ENCODE results near the gene CLMP. TPM values are rescaled to one million over a fixed set of nuclear protein-coding genes. Genes with fewer than 3 reads are reported as not detected.

Gene CLMP
- total and polyA plus RNA-seq, 4 experiments from 2014 or later: 0.41 to 0.97 (median 0.53) TPM

DNA sequence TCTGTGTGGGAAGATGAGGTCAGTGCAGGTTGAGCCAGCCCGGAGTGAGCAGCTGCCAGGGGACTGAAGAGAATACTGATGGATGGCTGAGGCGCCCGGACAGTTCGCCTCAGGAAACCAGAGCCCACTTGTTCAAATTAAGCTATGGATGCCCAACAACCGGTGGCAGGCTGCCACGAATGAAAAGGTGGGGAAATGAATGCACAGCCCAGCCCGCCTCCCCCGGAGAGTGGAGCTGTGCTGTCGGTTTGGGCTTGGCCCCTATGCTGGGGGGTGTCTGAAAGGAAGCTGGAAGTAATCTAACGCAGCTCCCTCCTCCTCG lies 155.0 kb downstream of the CLMP start:
- intact Hi-C loops (cut with micrococcal nuclease): no loop called here
- Histone ChIP-seq H3K4me1 (ENCODE audit: insufficient read depth, low read length) (no peaks in the 10 kb centered on the region), H3K27me3 (ENCODE audit: insufficient read depth, low read length) (no peaks in the 10 kb centered on the region), H3K27ac (ENCODE audit: low read depth, low read length) (no peak overlapping the region), H3K36me3 (ENCODE audit: insufficient read depth, low read length) (no peaks in the 10 kb centered on the region), H3K4me3 (ENCODE audit: low read length in 2 of 2) (no peak overlapping the region), H3K9me3 (ENCODE audit: control insufficient read depth in 1 of 2, low read length in 2 of 2) (no peaks in the 10 kb centered on the region)
- no peak overlapping the region for H3K27ac Mint-ChIP-seq
- DNase-seq: no peak
- H3K36me3 Mint-ChIP-seq: no peaks in the 10 kb centered on the region
- no peaks in the 10 kb centered on the region for H3K4me1 Mint-ChIP-seq
- CTCF ChIA-PET (ENCODE audit: partially characterized antibody): interaction anchor here (1.5 to 1.9 kb wide), 2 partner anchors 10 to 176 kb away, joined by 4 to 6 read pairs; no protein-coding TSS in a partner anchor
- no peak overlapping the region for H3K4me3 Mint-ChIP-seq
- H3K9me3 Mint-ChIP-seq: no peaks in the 10 kb centered on the region
- POLR2A ChIA-PET (ENCODE audit: partially characterized antibody): no interaction called here
- H3K27me3 Mint-ChIP-seq: peaks cover 0 to 3% of the 10 kb centered on the region in 2 donors

- ChIA-PET CTCF (ENCODE audit: partially characterized antibody) (interaction anchor here (1.0 to 4.6 kb wide), 4 partner anchors 9 to 209 kb away, joined by 3 to 31 read pairs (median 14); no protein-coding TSS in a partner anchor), POLR2A (ENCODE audit: partially characterized antibody) (no interaction called here)
Observed at GRCh38 chr11:123035831-123036230, 159.2 kb downstream of the CLMP start.

GRCh38 chr11:123034597-123034996 lies 160.5 kb downstream of the CLMP start:
- Mint-ChIP-seq H3K36me3 (no peaks in the 10 kb centered on the region), H3K27ac (no peak overlapping the region), H3K4me3 (no peak overlapping the region), H3K9me3 (no peaks in the 10 kb centered on the region), H3K4me1 (peaks cover 0 to 2% (median 0%) of the 10 kb centered on the region in 4 donors), H3K27me3 (peaks cover 2 to 3% of the 10 kb centered on the region in 2 donors)
- Histone ChIP-seq H3K4me1 (ENCODE audit: insufficient read depth, low read length) (no peaks in the 10 kb centered on the region), H3K9me3 (ENCODE audit: control insufficient read depth in 1 of 2, low read length in 2 of 2) (no peaks in the 10 kb centered on the region), H3K27me3 (ENCODE audit: insufficient read depth, low read length) (no peaks in the 10 kb centered on the region), H3K36me3 (ENCODE audit: insufficient read depth, low read length) (no peaks in the 10 kb centered on the region), H3K4me3 (ENCODE audit: low read length in 2 of 2) (no peak overlapping the region), H3K27ac (ENCODE audit: low read depth, low read length) (no peak overlapping the region)
- DNase-seq: no peak
- ChIA-PET POLR2A (ENCODE audit: partially characterized antibody) (no interaction called here), CTCF (ENCODE audit: partially characterized antibody) (interaction anchor here (0.8 to 4.6 kb wide), 10 partner anchors 8 to 212 kb away, joined by 3 to 31 read pairs (median 4); no protein-coding TSS in a partner anchor)
- intact Hi-C loops (cut with micrococcal nuclease): no loop called here

More at GRCh38 chr11:123035831-123036230, 159.2 kb downstream of the CLMP start:
- H3K27me3 Mint-ChIP-seq: peaks cover 0 to 3% of the 10 kb centered on the region in 2 donors
- H3K4me3 Mint-ChIP-seq: no peak overlapping the region
- H3K27ac Mint-ChIP-seq: no peak overlapping the region
- intact Hi-C loops (cut with micrococcal nuclease): no loop called here
- no peaks in the 10 kb centered on the region for H3K36me3 Mint-ChIP-seq
- Histone ChIP-seq H3K4me3 (ENCODE audit: low read length in 2 of 2) (no peak overlapping the region), H3K27me3 (ENCODE audit: insufficient read depth, low read length) (no peaks in the 10 kb centered on the region), H3K36me3 (ENCODE audit: insufficient read depth, low read length) (no peaks in the 10 kb centered on the region), H3K27ac (ENCODE audit: low read depth, low read length) (no peak overlapping the region), H3K4me1 (ENCODE audit: insufficient read depth, low read length) (no peaks in the 10 kb centered on the region), H3K9me3 (ENCODE audit: control insufficient read depth in 1 of 2, low read length in 2 of 2) (no peaks in the 10 kb centered on the region)
- no peak for DNase-seq
- no peaks in the 10 kb centered on the region for H3K9me3 Mint-ChIP-seq
- peaks cover 0 to 2% (median 0%) of the 10 kb centered on the region in 4 donors for H3K4me1 Mint-ChIP-seq

GRCh38 chr11:123033895-123034294 lies 161.2 kb downstream of the CLMP start:
- Histone ChIP-seq H3K4me3 (ENCODE audit: low read length in 2 of 2) (no peak overlapping the region), H3K9me3 (ENCODE audit: control insufficient read depth in 1 of 2, low read length in 2 of 2) (no peaks in the 10 kb centered on the region), H3K27me3 (ENCODE audit: insufficient read depth, low read length) (no peaks in the 10 kb centered on the region), H3K36me3 (ENCODE audit: insufficient read depth, low read length) (no peaks in the 10 kb centered on the region), H3K4me1 (ENCODE audit: insufficient read depth, low read length) (no peaks in the 10 kb centered on the region), H3K27ac (ENCODE audit: low read depth, low read length) (no peak overlapping the region)
- peaks cover 0 to 2% (median 0%) of the 10 kb centered on the region in 4 donors for H3K4me1 Mint-ChIP-seq
- POLR2A ChIA-PET (ENCODE audit: partially characterized antibody): interaction anchor here (0.8 to 1.7 kb wide), 2 partner anchors 19 to 21 kb away, joined by 3 read pairs; no protein-coding TSS in a partner anchor
- no peak overlapping the region for H3K4me3 Mint-ChIP-seq
- CTCF ChIA-PET (ENCODE audit: partially characterized antibody): interaction anchor here (0.8 to 4.6 kb wide), 13 partner anchors 9 to 213 kb away, joined by 3 to 31 read pairs (median 5); no protein-coding TSS in a partner anchor
- DNase-seq: no peak
- H3K27me3 Mint-ChIP-seq: peaks cover 2 to 3% of the 10 kb centered on the region in 2 donors
- no peaks in the 10 kb centered on the region for H3K36me3 Mint-ChIP-seq
- intact Hi-C loops (cut with micrococcal nuclease): no loop called here
- no peaks in the 10 kb centered on the region for H3K9me3 Mint-ChIP-seq
- H3K27ac Mint-ChIP-seq: no peak overlapping the region

- Histone ChIP-seq H3K9me3 (ENCODE audit: control insufficient read depth in 1 of 2, low read length in 2 of 2) (no peaks in the 10 kb centered on the region), H3K27ac (ENCODE audit: low read depth, low read length) (no peak overlapping the region), H3K4me3 (ENCODE audit: low read length in 2 of 2) (no peak overlapping the region), H3K4me1 (ENCODE audit: insufficient read depth, low read length) (no peaks in the 10 kb centered on the region), H3K27me3 (ENCODE audit: insufficient read depth, low read length) (no peaks in the 10 kb centered on the region), H3K36me3 (ENCODE audit: insufficient read depth, low read length) (no peaks in the 10 kb centered on the region)
- Mint-ChIP-seq H3K9me3 (no peaks in the 10 kb centered on the region), H3K27ac (no peak overlapping the region), H3K36me3 (no peaks in the 10 kb centered on the region), H3K4me3 (no peak overlapping the region), H3K27me3 (peaks cover 0 to 2% of the 10 kb centered on the region in 2 donors), H3K4me1 (peaks cover 0 to 2% (median 0%) of the 10 kb centered on the region in 4 donors)
- intact Hi-C loops (cut with micrococcal nuclease): no loop called here
- ChIA-PET CTCF (ENCODE audit: partially characterized antibody) (interaction anchor here (1.0 to 12.1 kb wide), 6 partner anchors 8 to 165 kb away, joined by 3 to 193 read pairs (median 8); no protein-coding TSS in a partner anchor), POLR2A (ENCODE audit: partially characterized antibody) (interaction anchor here (1.3 kb wide), 1 partner anchor 31 kb away, joined by 3 read pairs; the partner anchor contains the start of gene HSPA8)
- no peak for DNase-seq
Observed at GRCh38 chr11:123030517-123030916, 164.5 kb downstream of the CLMP start.

GRCh38 chr11:123020968-123021367 lies 174.1 kb downstream of the CLMP start:
- Mint-ChIP-seq H3K4me3 (no peak overlapping the region), H3K4me1 (peaks cover 5 to 8% (median 8%) of the 10 kb centered on the region in 4 donors), H3K27me3 (peaks cover 3 to 4% of the 10 kb centered on the region in 2 donors), H3K9me3 (peaks cover 0 to 1% (median 0%) of the 10 kb centered on the region in 8 donors), H3K27ac (no peak overlapping the region), H3K36me3 (no peaks in the 10 kb centered on the region)
- peak in 4 of 5 donors; percentile 21 to 34 (median 26) for DNase-seq
- no peaks in the 10 kb centered on the region for H3K36me3 ChIP-seq (ENCODE audit: insufficient read depth, low read length)
- peaks cover 8% of the 10 kb centered on the region for H3K4me1 ChIP-seq (ENCODE audit: insufficient read depth, low read length)
- ChIA-PET POLR2A (ENCODE audit: partially characterized antibody) (interaction anchor here (0.9 kb wide), 1 partner anchor 41 kb away, joined by 4 read pairs; the partner anchor contains the start of gene HSPA8), CTCF (ENCODE audit: partially characterized antibody) (interaction anchor here (0.7 to 12.1 kb wide), 21 partner anchors 8 to 1742 kb away, joined by 3 to 193 read pairs (median 4); no protein-coding TSS in a partner anchor)
- H3K4me3 ChIP-seq (ENCODE audit: low read length in 2 of 2): no peak overlapping the region
- intact Hi-C loops (cut with micrococcal nuclease): no loop called here
- no peaks in the 10 kb centered on the region for H3K27me3 ChIP-seq (ENCODE audit: insufficient read depth, low read length)
- no peak overlapping the region for H3K27ac ChIP-seq (ENCODE audit: low read depth, low read length)
- no peaks in the 10 kb centered on the region for H3K9me3 ChIP-seq (ENCODE audit: control insufficient read depth in 1 of 2, low read length in 2 of 2)

Data from CD4-positive, alpha-beta memory T cell (primary cell).